A673 (cell line): ENCODE data around the gene TEX26. TPM values are rescaled to one million over a fixed set of nuclear protein-coding genes. Genes with fewer than 3 reads are reported as not detected.

Source experiments
- BruUV-seq: library from RNA; stranded (reverse); fragments of 400-500 nt; replicated peaks from 2 replicates; lab custom pipeline; 2021; lab: Mats Ljungman, UMichigan
- CTCF ChIA-PET: fragments of 300-600 bp; sonication (Branson Sonifier 250); formaldehyde crosslinking; loops from one replicate; lab custom pipeline; 2022; ENCODE audit warnings: antibody characterized with exemption; lab: Charles Lee
- POLR2A ChIA-PET: fragments of 300-600 bp; sonication (Branson Sonifier 250); formaldehyde crosslinking; loops from one replicate; lab custom pipeline; 2022; ENCODE audit warnings: antibody characterized with exemption; ENCODE audit not compliant: low non-redundant PET; lab: Charles Lee
- DNase-seq: peaks from one replicate; pipeline ENCODE4 v3.0.0-alpha.2; 2015; ENCODE audit warnings: low spot score
- H3K27ac ChIP-seq: fragments of 200-600 bp; sonication (generic); 2 replicates; pipeline ENCODE4 v1.5.1; 2016; ENCODE audit warnings: mixed run types, low read depth, mild to moderate bottlenecking, mixed read lengths, antibody characterized with exemption, low read length; ENCODE audit not compliant: poor library complexity, severe bottlenecking
- H3K27me3 ChIP-seq: fragments of 200-600 bp; sonication (generic); replicated peaks from 2 replicates; pipeline ENCODE4 v1.6.1; 2017; ENCODE audit warnings: mixed run types, low read depth, mild to moderate bottlenecking, mixed read lengths, antibody characterized with exemption, low read length; ENCODE audit not compliant: insufficient read depth, poor library complexity
- H3K36me3 ChIP-seq: fragments of 200-600 bp; sonication (generic); 2 replicates; pipeline ENCODE4 v1.6.1; 2016; ENCODE audit warnings: mixed run types, mild to moderate bottlenecking, mixed read lengths, antibody characterized with exemption, low read length; ENCODE audit not compliant: insufficient read depth, poor library complexity, severe bottlenecking
- H3K4me1 ChIP-seq: fragments of 200-600 bp; sonication (generic); 2 replicates; pipeline ENCODE4 v1.6.1; 2017; ENCODE audit warnings: mixed run types, mild to moderate bottlenecking, mixed read lengths, antibody characterized with exemption, low read length; ENCODE audit not compliant: insufficient read depth, poor library complexity, severe bottlenecking
- H3K4me3 ChIP-seq: fragments of 200-600 bp; sonication (generic); 2 replicates; pipeline ENCODE4 v1.5.1; 2016; ENCODE audit warnings: low read depth, mixed run types, mild to moderate bottlenecking, mixed read lengths, low read length; ENCODE audit not compliant: poor library complexity, severe bottlenecking
- H3K9me3 ChIP-seq: fragments of 200-600 bp; sonication (generic); 2 replicates; pipeline ENCODE4 v1.6.1; 2016; ENCODE audit warnings: mixed run types, low read depth, mild to moderate bottlenecking, mixed read lengths, antibody characterized with exemption, low read length; ENCODE audit not compliant: poor library complexity, severe bottlenecking
- EZH2 ChIP-seq: fragments of 200-600 bp; sonication (generic); IDR thresholded peaks from 2 replicates; pipeline ENCODE4 v1.6.1; 2017; ENCODE audit warnings: borderline replicate concordance, low read depth, mild to moderate bottlenecking, mixed read lengths, antibody characterized with exemption, low read length; ENCODE audit not compliant: poor library complexity, severe bottlenecking
- intact Hi-C: fragments of 100-400 bp; cut with micrococcal nuclease; formaldehyde crosslinking; loops from one replicate; pipeline ENCODE4 v1.10.0; 2022; ENCODE audit not compliant: unreplicated experiment
- total RNA-seq: library from RNA; stranded (reverse); gene quantifications from 2 replicates; pipeline ENCODE4 v1.2.3, GENCODE V29; 2021
- TF ChIP-seq, protein P1 (sequence below): fragments of 300-800, 200-600 bp; sonication (generic); conservative IDR thresholded peaks from 2 replicates; pipeline ENCODE4 v1.5.1; 2017; ENCODE audit warnings: low read depth, mild to moderate bottlenecking, antibody characterized with exemption, low read length, moderate library complexity, mixed read lengths

TEX26 gene
- total RNA-seq, 1 experiment from 2014 or later: not detected

DNA sequence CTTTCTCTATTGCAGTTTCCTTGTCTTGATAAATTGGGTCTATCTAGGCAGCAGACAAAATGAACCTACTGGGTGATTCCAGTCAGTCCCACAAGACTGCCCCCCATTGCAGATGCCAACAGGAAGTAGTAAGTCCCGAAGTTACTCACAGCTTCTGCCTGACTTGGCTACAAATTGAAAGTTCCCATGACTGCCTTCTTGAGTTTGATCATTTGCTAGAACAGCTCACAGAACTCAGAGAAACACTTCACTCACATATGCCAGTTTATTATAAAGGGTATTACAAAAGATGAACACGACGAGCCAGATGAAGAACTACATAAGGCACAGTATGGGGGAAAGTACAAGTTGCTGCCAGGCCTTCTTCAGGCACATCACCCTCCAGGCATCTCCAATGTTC, 50.0 kb downstream of the TEX26 start:
- no peaks in the 10 kb centered on the region for H3K4me1 ChIP-seq
- no peaks in the 10 kb centered on the region for H3K36me3 ChIP-seq
- BruUV-seq: no TSS peak
- H3K27me3 ChIP-seq: no peaks in the 10 kb centered on the region
- no peak overlapping the region for H3K4me3 ChIP-seq
- ChIA-PET CTCF (no interaction called here), POLR2A (interaction anchor here (0.7 kb wide), 1 partner anchor 103 kb away, joined by 3 read pairs; no protein-coding TSS in a partner anchor)
- no peak overlapping the region for H3K27ac ChIP-seq
- no peaks in the 10 kb centered on the region for H3K9me3 ChIP-seq
- no peak for DNase-seq
- intact Hi-C loops: no loop called here
- TF ChIP-seq, protein P1, sequence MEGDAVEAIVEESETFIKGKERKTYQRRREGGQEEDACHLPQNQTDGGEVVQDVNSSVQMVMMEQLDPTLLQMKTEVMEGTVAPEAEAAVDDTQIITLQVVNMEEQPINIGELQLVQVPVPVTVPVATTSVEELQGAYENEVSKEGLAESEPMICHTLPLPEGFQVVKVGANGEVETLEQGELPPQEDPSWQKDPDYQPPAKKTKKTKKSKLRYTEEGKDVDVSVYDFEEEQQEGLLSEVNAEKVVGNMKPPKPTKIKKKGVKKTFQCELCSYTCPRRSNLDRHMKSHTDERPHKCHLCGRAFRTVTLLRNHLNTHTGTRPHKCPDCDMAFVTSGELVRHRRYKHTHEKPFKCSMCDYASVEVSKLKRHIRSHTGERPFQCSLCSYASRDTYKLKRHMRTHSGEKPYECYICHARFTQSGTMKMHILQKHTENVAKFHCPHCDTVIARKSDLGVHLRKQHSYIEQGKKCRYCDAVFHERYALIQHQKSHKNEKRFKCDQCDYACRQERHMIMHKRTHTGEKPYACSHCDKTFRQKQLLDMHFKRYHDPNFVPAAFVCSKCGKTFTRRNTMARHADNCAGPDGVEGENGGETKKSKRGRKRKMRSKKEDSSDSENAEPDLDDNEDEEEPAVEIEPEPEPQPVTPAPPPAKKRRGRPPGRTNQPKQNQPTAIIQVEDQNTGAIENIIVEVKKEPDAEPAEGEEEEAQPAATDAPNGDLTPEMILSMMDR: no peak
- TF ChIP-seq EZH2: no peak

DNA sequence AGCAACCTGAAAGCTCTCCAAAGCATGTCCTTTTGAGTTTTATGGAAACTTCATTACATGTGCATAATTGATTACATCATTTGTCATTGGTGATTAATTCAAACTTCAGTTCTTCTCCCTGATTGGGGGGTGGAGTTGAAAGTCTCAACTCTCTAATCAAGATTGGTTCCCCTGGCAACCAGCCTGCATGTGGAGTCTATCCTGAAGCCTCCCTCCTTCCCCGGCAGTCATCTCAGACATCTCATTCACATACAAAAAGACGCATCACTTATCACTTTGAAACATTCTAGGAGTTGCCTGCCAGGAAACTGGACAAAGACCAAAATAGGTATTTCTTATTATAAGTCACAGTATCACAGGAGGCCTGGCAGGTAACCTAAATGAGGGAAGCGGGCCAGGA, 50.5 kb downstream of the TEX26 start:
- no TSS peak for BruUV-seq
- H3K4me1 ChIP-seq: no peaks in the 10 kb centered on the region
- DNase-seq: no peak
- H3K9me3 ChIP-seq: no peaks in the 10 kb centered on the region
- intact Hi-C loops: no loop called here
- CTCF ChIA-PET: no interaction called here
- no peak overlapping the region for H3K27ac ChIP-seq
- H3K27me3 ChIP-seq: no peaks in the 10 kb centered on the region
- H3K4me3 ChIP-seq: no peak overlapping the region
- POLR2A ChIA-PET: interaction anchor here (0.7 kb wide), 1 partner anchor 103 kb away, joined by 3 read pairs; no protein-coding TSS in a partner anchor
- no peak for TF ChIP-seq EZH2
- TF ChIP-seq, protein P1: no peak
- H3K36me3 ChIP-seq: no peaks in the 10 kb centered on the region

DNA sequence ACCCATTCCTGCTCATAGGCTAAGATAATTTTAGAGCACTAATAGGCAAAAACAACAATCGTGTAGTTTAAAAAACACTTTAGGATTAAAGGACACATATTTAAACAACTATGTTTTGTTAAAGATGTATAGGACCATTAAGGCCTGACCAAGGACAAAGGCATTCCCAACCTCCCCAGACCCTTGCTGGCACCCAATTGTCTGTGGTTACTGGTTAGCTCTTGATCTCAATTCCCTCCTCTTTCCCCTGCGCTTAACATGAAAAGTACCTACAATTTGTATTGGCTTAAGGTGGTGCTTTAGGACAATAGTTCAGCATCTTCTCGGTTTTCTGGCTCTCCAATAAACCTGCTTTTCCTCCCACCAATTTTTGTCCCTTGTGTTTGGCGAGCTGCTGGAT, 51.0 kb downstream of the TEX26 start:
- intact Hi-C loops: no loop called here
- CTCF ChIA-PET: no interaction called here

More for the DNA sequence above, 51.0 kb downstream of the TEX26 start:
- no peaks in the 10 kb centered on the region for H3K4me1 ChIP-seq
- POLR2A ChIA-PET: no interaction called here
- no peaks in the 10 kb centered on the region for H3K9me3 ChIP-seq
- BruUV-seq: no TSS peak
- no peak overlapping the region for H3K4me3 ChIP-seq
- H3K27me3 ChIP-seq: no peaks in the 10 kb centered on the region
- H3K27ac ChIP-seq: no peak overlapping the region
- no peaks in the 10 kb centered on the region for H3K36me3 ChIP-seq
- TF ChIP-seq, protein P1: no peak
- TF ChIP-seq EZH2: no peak
- no peak for DNase-seq
